Spleen (tissue), 7 donors: ENCODE measurements around the gene MYDGF.

ENCODE experiments used
- CTCF ChIP-seq, 11 experiments: fragments of 200-600 bp in 7 of 11; fragments of 450-650 bp in 4 of 11; sonication (generic) in 4 of 11; IDR thresholded peaks in 8 of 11; conservative IDR thresholded peaks in 3 of 11; 1 replicate in 7 of 11; 2 replicates in 4 of 11; pipeline versions ENCODE4 v1.4.0 to v1.8.0; 2016 to 2021; ENCODE audit warnings: antibody characterized with exemption in 11 of 11, inconsistent platforms in 4 of 11, mild to moderate bottlenecking in 1 of 11
- POLR2A ChIP-seq, 3 donors: fragments of 450-650 bp; IDR thresholded peaks; one replicate each; pipeline ENCODE4 v1.5.1; 2017; ENCODE audit warnings: antibody characterized with exemption in 3 of 3, mild to moderate bottlenecking in 1 of 3
- donor health status: DM: no; HTN: no; CAD: no; lungs with moderate emphysema.
- donor health status: DM: no; HTN: no; CAD: no.
- donor health status: DM: no; HTN: no; CAD: no.

- no peak for TF ChIP-seq CTCF (IDR thresholded peaks at IDR 0.05 in 8 of 11, conservative IDR thresholded peaks at IDR 0.05 in 3 of 11)
- TF ChIP-seq POLR2A (IDR thresholded peaks at IDR 0.05): no peak
These were observed 27.5 kb downstream of the MYDGF start for GRCh38 chr19:4642625-4643024.
